Activated B cell treated with CpG ODN at 0.5 μM for 24 hours (primary cell): Measurements from ENCODE around the gene BORCS8. TPM values are rescaled to one million over a fixed set of nuclear protein-coding genes. Genes with fewer than 3 reads are reported as not detected.

ENCODE experiments used
- ATAC-seq: fragments of 200-7000 bp; cut with Tn5 transposase; one replicate; pipeline ENCODE4 v1.10.0; 2021; ENCODE audit warnings: low read depth, mild to moderate bottlenecking, moderate library complexity
- CTCF ChIA-PET: fragments of 350-600 bp; sonication (Branson Sonifier 250); formaldehyde crosslinking; loops from one replicate; lab custom pipeline; 2021; ENCODE audit warnings: antibody characterized with exemption; lab: Charles Lee
- POLR2A ChIA-PET: fragments of 350-600 bp; sonication (Branson Sonifier 250); formaldehyde crosslinking; loops from one replicate; lab custom pipeline; 2021; ENCODE audit warnings: antibody characterized with exemption; lab: Charles Lee
- DNase-seq: peaks from one replicate; pipeline ENCODE4 v3.0.0; 2022
- H3K27ac Mint-ChIP-seq: one replicate; pipeline ENCODE4 v1.8.0; 2020; ENCODE audit warnings: mixed read lengths
- H3K27me3 Mint-ChIP-seq: one replicate; pipeline ENCODE4 v1.8.0; 2021; ENCODE audit warnings: mixed read lengths
- H3K36me3 Mint-ChIP-seq: one replicate; pipeline ENCODE4 v1.8.0; 2021; ENCODE audit warnings: low read depth, mixed read lengths
- H3K4me1 Mint-ChIP-seq: one replicate; pipeline ENCODE4 v1.8.0; 2021; ENCODE audit warnings: mixed read lengths
- H3K4me3 Mint-ChIP-seq: one replicate; pipeline ENCODE4 v1.8.0; 2020; ENCODE audit warnings: mild to moderate bottlenecking, mixed read lengths
- H3K9me3 Mint-ChIP-seq: one replicate; pipeline ENCODE4 v1.8.0; 2020; ENCODE audit warnings: mixed read lengths
- CTCF ChIP-seq: fragments of 200-600 bp; IDR thresholded peaks from one replicate; pipeline ENCODE4 v1.8.0; 2022; ENCODE audit warnings: antibody characterized with exemption, mild to moderate bottlenecking
- intact Hi-C: fragments of 100-400 bp; cut with micrococcal nuclease; formaldehyde crosslinking; loops from one replicate; pipeline ENCODE4 v1.15.1; 2024
- total RNA-seq: library from RNA; stranded (reverse); gene quantifications from 2 replicates; pipeline ENCODE4 v1.2.3, GENCODE V29; 2022

BORCS8 gene
- total RNA-seq, 1 donor from 2014 or later = 51.8 TPM

- H3K27me3 Mint-ChIP-seq = no peaks in the 10 kb centered on the region
- ChIA-PET POLR2A (no interaction called here), CTCF (no interaction called here)
- H3K4me1 Mint-ChIP-seq = peaks cover 19% of the 10 kb centered on the region
- ATAC-seq = no peak
- no peak overlapping the region for H3K4me3 Mint-ChIP-seq
- H3K27ac Mint-ChIP-seq = no peak overlapping the region
- peaks cover 5% of the 10 kb centered on the region for H3K36me3 Mint-ChIP-seq
- H3K9me3 Mint-ChIP-seq = no peaks in the 10 kb centered on the region
- intact Hi-C loops = loop anchor here (10.0 kb wide), 2 partner anchors 218 to 668 kb away; partner anchors contain the start of genes COPE and DDX49
- no peak for TF ChIP-seq CTCF
- DNase-seq = no peak
Measured at GRCh38 chr19:19132912-19133311, 59.0 kb downstream of the BORCS8 start.

GRCh38 chr19:19131989-19132388 is 60.0 kb downstream of the BORCS8 start:
- peaks cover 10% of the 10 kb centered on the region for H3K4me1 Mint-ChIP-seq
- H3K9me3 Mint-ChIP-seq = no peaks in the 10 kb centered on the region
- TF ChIP-seq CTCF = no peak
- H3K27me3 Mint-ChIP-seq = no peaks in the 10 kb centered on the region
- no peak overlapping the region for H3K4me3 Mint-ChIP-seq
- peaks cover 5% of the 10 kb centered on the region for H3K36me3 Mint-ChIP-seq
- DNase-seq = no peak
- CTCF ChIA-PET = no interaction called here
- intact Hi-C loops = loop anchor here (10.0 kb wide), 2 partner anchors 217 to 667 kb away; partner anchors contain the start of genes COPE and DDX49
- no peak overlapping the region for H3K27ac Mint-ChIP-seq
- POLR2A ChIA-PET = no interaction called here
- ATAC-seq = no peak

Other genes with a start within 250 kb of the BORCS8 start
- 121 and 122 TPM in 2 replicates for gene SUGP2, start 158.6 kb downstream of the BORCS8 start, total RNA-seq
- gene ARMC6, start 158.5 kb downstream of the BORCS8 start, total RNA-seq = 33.3 and 37.9 TPM in 2 replicates
- 14.2 and 17.5 TPM in 2 replicates for gene SLC25A42, start 128.2 kb downstream of the BORCS8 start, total RNA-seq
- gene TMEM161A, start 53.7 kb downstream of the BORCS8 start, total RNA-seq = 20.8 and 22.6 TPM in 2 replicates
- gene MEF2B, start 21.9 kb downstream of the BORCS8 start, total RNA-seq = 11.7 and 15.5 TPM in 2 replicates
- gene RFXANK, start 106 bp upstream of the BORCS8 start, total RNA-seq = 95.4 and 96.9 TPM in 2 replicates
- 37.1 and 39.2 TPM in 2 replicates for gene NR2C2AP, start 11.3 kb upstream of the BORCS8 start, total RNA-seq
- not detected in 2 replicates for gene NCAN, start 19.8 kb upstream of the BORCS8 start, total RNA-seq
- not detected in 2 replicates for gene TM6SF2, start 81.1 kb upstream of the BORCS8 start, total RNA-seq
- 68.6 and 73.0 TPM in 2 replicates for gene SUGP1, start 128.4 kb upstream of the BORCS8 start, total RNA-seq
- gene MAU2, start 128.7 kb upstream of the BORCS8 start, total RNA-seq = 107 and 126 TPM in 2 replicates
- 116 and 126 TPM in 2 replicates for gene GATAD2A, start 213.5 kb upstream of the BORCS8 start, total RNA-seq